Measurements from ENCODE around the gene C7orf57. TPM values are rescaled to one million over a fixed set of nuclear protein-coding genes. Genes with fewer than 3 reads are reported as not detected.
"Not testable (repeated sequence)": the region's sequence is repeated elsewhere in the genome, so short reads cannot be mapped to it uniquely, and the experiment has no call there.

C7orf57 gene
- total RNA-seq, 1 experiment from 2014 or later = 0.15 TPM

GRCh38 chr7:48082378-48082777, 47.0 kb downstream of the C7orf57 start:
- POLR2A ChIA-PET = interaction anchor here (0.7 kb wide), 1 partner anchor 10 kb away, joined by 3 read pairs; no protein-coding TSS in a partner anchor
- H2AFZ ChIP-seq (ENCODE audit: low read depth, low read length, poor library complexity, severe bottlenecking); H3K9me2 ChIP-seq (ENCODE audit: insufficient read depth); H3K9me3 ChIP-seq (ENCODE audit: control insufficient read depth in 1 of 2, insufficient read depth in 1 of 2, low read depth in 1 of 2, low read length in 2 of 2); DNase-seq (ENCODE audit: low read depth, low spot score); BruUV-seq (replicated peaks); RAD21 ChIA-PET (ENCODE audit: low non-redundant PET in 1 of 2, low total read pairs in 2 of 2, uncharacterized antibody in 2 of 2, unreplicated experiment in 2 of 2); H4K20me1 ChIP-seq (ENCODE audit: insufficient read depth); intact Hi-C loops (cut with micrococcal nuclease); ATAC-seq; H3K27ac ChIP-seq (ENCODE audit: low read depth, low read length); H3K79me2 ChIP-seq (ENCODE audit: insufficient read depth, low read length); H3K4me3 ChIP-seq (replicated peaks in 1 of 2; ENCODE audit: low read depth in 1 of 2, low read length in 2 of 2); H3K27me3 ChIP-seq (ENCODE audit: insufficient read depth, low read length); H3K9ac ChIP-seq (ENCODE audit: low read length); H3K36me3 ChIP-seq (ENCODE audit: control insufficient read depth in 1 of 2, insufficient read depth in 2 of 2, low read length in 2 of 2); CTCF ChIA-PET: not testable (repeated sequence)
- peak overlapping the region; percentile 58 for H3K4me2 ChIP-seq (ENCODE audit: low read length)
- H3K4me1 ChIP-seq (ENCODE audit: control insufficient read depth in 1 of 2, insufficient read depth in 2 of 2, low read length in 2 of 2) = peaks cover 43 to 56% of the 10 kb centered on the region in 2 experiments

- intact Hi-C loops (cut with micrococcal nuclease) = no loop called here
- no peak for TF ChIP-seq POLR2A (IDR thresholded peaks at IDR 0.05; ENCODE audit: borderline replicate concordance, extremely low read depth, insufficient read depth, insufficient read length)
- TF ChIP-seq MAX (IDR thresholded peaks at IDR 0.05) = no peak
- no peak for TF ChIP-seq SRF (IDR thresholded peaks at IDR 0.05; ENCODE audit: low read depth)
- TF ChIP-seq JUND (IDR thresholded peaks at IDR 0.05) = no peak
- TF ChIP-seq ELF1 (IDR thresholded peaks at IDR 0.05; ENCODE audit: borderline replicate concordance, low read depth) = no peak
- TF ChIP-seq YY1 (IDR thresholded peaks at IDR 0.05; ENCODE audit: extremely low read depth, insufficient replicate concordance, low read depth, low read length) = no peak
- no peak for TF ChIP-seq ATF3 (IDR thresholded peaks at IDR 0.05)
- TF ChIP-seq CEBPB (IDR thresholded peaks at IDR 0.05; ENCODE audit: low read depth) = no peak
- no peak for TF ChIP-seq SIN3A (IDR thresholded peaks at IDR 0.05; ENCODE audit: low read depth)
- H3K4me3 ChIP-seq (replicated peaks in 1 of 2; ENCODE audit: low read depth in 1 of 2, low read length in 2 of 2) = no peak overlapping the region
- ChIA-PET CTCF (no interaction called here), RAD21 (ENCODE audit: low non-redundant PET in 1 of 2, low total read pairs in 2 of 2, uncharacterized antibody in 2 of 2, unreplicated experiment in 2 of 2) (no interaction called here), POLR2A (interaction anchor here (0.9 to 1.0 kb wide), 2 partner anchors 19 to 83 kb away, joined by 3 to 4 read pairs; no protein-coding TSS in a partner anchor)
- H3K9me2 ChIP-seq (ENCODE audit: insufficient read depth) = no peaks in the 10 kb centered on the region
- BruUV-seq (replicated peaks) = no TSS peak
- peak overlapping the region; percentile 51 for H2AFZ ChIP-seq (ENCODE audit: low read depth, low read length, poor library complexity, severe bottlenecking)
- H3K9ac ChIP-seq (ENCODE audit: low read length) = 0 out of 2 replicates have a peak overlapping the region, but pooled peaks have one; percentile 7
- ATAC-seq (no peak), DNase-seq (ENCODE audit: low read depth, low spot score) (no peak)
- H3K36me3 ChIP-seq (ENCODE audit: control insufficient read depth in 1 of 2, insufficient read depth in 2 of 2, low read length in 2 of 2) = no peaks in the 10 kb centered on the region
- H3K4me2 ChIP-seq (ENCODE audit: low read length) = peak overlapping the region; percentile 58
- H3K27ac ChIP-seq (ENCODE audit: low read depth, low read length) = no peak overlapping the region
- no peaks in the 10 kb centered on the region for H3K27me3 ChIP-seq (ENCODE audit: insufficient read depth, low read length)
- peaks cover 49 to 65% of the 10 kb centered on the region in 2 experiments for H3K4me1 ChIP-seq (ENCODE audit: control insufficient read depth in 1 of 2, insufficient read depth in 2 of 2, low read length in 2 of 2)
- no peaks in the 10 kb centered on the region for H3K9me3 ChIP-seq (ENCODE audit: control insufficient read depth in 1 of 2, insufficient read depth in 1 of 2, low read depth in 1 of 2, low read length in 2 of 2)
- H3K79me2 ChIP-seq (ENCODE audit: insufficient read depth, low read length) = no peaks in the 10 kb centered on the region
- no peaks in the 10 kb centered on the region for H4K20me1 ChIP-seq (ENCODE audit: insufficient read depth)
Measured at GRCh38 chr7:48083114-48083830, 47.9 kb downstream of the C7orf57 start.

Measured in HCT116 (cell line).